HTR-8/SVneo (cell line): ENCODE data around the gene ZNF407.
A peak's percentile ranks its signal among the peaks of the same experiment; 100 is the strongest.
"Not testable (repeated sequence)": the region's sequence is repeated elsewhere in the genome, so short reads cannot be mapped to it uniquely, and the experiment has no call there.

Experiments used
- DNase-seq: peaks from one replicate; pipeline ENCODE4 v3.0.0; 2011; ENCODE audit warnings: low spot score, mixed read lengths; ENCODE audit not compliant: insufficient read length
- FAIRE-seq: peaks from 2 replicates; lab custom pipeline; 2011; peaks lifted over from hg19 to GRCh38; lab: Jason Lieb, UNC

The ZNF407 gene

DNA sequence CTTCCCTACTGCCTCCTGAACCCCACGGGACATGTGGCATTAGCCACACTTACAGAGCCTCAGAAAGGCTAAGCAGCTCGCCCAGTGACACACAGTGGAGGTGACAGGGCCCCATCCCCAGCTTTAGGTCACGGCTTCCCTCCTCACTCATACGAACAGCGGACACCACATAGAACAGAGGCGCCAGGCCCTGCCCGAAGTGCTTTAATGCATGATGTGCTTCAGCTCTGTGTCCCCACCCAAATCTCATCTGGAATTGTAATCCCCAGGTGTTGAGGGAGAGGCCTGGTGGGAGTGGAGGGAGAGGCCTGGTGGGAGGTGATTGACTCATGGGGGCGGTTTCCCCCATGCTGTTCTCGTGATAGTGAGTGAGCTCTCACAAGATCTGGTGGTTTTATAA lies 476.0 kb downstream of the ZNF407 start:
- DNase-seq (no peak), FAIRE-seq (no peak)

DNA sequence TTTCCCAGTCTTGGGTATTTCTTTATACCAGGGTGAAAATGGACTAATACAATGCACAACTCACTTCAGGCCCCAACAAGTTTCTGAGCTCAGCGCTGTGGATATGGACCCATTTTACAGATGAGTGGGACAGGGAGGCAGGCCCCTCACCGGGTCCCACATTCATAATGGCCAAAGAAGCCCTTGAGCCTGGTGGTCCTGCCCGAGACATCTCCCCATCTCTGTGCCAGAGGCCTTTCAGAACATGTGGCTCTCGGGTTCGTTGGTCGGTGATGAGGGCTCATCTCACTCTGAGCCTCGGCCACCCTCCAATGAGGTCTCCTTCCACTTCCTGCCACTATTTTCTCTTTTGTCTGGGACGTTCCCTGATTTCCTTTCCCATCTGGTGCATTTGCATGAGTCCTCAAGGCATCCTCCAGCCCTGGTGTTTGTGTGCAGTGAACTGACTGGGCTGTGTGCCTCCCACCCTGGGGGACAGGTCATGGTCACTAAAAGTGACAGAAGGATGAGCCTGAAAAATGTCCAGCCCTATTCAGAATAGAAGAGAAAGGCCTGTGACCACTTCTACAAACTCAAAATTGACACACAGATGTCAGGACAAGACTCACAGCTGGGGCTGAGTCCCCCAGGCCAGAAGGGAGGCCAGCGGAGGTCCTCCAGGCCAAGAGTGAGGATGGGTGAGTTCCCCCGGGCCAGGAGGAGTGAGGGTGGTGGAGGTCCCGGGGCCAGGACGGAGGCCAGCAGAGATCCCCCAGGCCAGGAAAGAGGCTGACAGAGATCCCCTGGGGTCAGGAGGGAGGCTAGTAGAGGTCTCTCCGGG lies 476.7 kb downstream of the ZNF407 start:
- DNase-seq (no peak), FAIRE-seq (no peak)

DNA sequence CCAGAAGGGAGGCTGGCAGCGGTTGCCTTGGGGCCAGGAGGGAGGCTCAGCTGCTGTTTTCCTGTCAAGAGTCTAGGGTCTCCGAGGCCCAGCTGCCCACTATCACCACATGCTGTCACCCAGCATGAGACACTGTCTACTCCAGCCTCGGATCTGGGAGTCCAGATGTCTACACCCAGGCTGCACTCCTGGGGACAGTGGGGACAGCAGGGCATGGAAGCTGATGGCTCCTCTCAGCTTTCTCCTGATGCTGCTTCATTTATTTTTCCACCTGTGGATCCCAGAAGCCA lies 477.3 kb downstream of the ZNF407 start:
- no peak for FAIRE-seq

DNA sequence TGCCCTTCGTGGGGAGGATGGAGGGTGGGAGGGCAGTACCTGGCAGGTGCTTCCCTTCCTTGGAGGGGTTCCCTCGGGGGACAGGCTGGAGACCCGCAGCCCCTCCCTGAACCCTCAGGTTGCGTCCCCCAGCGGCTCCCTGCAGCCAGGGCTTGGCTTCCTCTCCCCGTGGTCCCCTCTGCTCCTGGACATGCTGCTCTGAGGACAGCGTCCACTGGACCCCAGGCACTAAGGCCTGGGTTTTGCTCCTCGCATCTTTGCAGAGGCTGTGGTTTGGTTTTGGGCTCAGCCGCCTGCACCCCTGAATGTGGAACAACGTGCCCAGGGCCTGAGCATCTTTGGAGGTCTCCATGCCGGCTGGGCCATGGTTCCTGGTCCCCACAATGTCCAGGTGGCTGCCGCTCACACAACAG lies 477.8 kb downstream of the ZNF407 start:
- DNase-seq (no peak), FAIRE-seq (no peak)

More for the DNA sequence above, 477.3 kb downstream of the ZNF407 start:
- DNase-seq, result no peak

DNA sequence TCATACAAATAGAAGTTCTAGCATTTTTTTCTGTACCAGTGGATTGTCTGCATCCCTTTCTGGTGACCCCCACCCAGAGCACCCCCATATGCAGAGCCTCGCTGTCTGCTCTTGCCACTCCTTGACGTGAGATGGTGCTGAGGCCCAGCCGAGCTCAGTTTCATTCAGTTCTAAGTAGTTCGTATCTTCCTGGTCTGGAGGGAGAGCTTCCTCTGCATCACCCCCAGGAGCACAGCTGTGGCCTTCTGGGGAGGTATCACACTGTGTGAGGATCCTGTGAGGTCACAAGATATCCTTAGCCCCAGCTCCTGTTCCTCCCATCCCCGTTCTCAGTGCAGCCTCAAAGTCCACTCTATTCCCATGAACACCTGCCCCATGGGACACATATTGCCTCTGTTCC lies 478.6 kb downstream of the ZNF407 start:
- no peak for DNase-seq
- FAIRE-seq, result no peak

- no peak for DNase-seq
These were observed 483.8 kb downstream of the ZNF407 start for GRCh38 chr18:75081486-75081885.

GRCh38 chr18:75083131-75083530 lies 485.5 kb downstream of the ZNF407 start:
- no peak for DNase-seq
- no peak for FAIRE-seq

More at GRCh38 chr18:75081486-75081885, 483.8 kb downstream of the ZNF407 start:
- FAIRE-seq, result no peak

GRCh38 chr18:75083761-75084160 lies 486.1 kb downstream of the ZNF407 start:
- FAIRE-seq (no peak), DNase-seq (no peak)

GRCh38 chr18:75085676-75086075 lies 488.0 kb downstream of the ZNF407 start:
- not testable (repeated sequence) for FAIRE-seq, DNase-seq

- FAIRE-seq (peak; percentile 92), DNase-seq (no peak)
These were observed 488.9 kb downstream of the ZNF407 start for GRCh38 chr18:75086494-75087034.

DNA sequence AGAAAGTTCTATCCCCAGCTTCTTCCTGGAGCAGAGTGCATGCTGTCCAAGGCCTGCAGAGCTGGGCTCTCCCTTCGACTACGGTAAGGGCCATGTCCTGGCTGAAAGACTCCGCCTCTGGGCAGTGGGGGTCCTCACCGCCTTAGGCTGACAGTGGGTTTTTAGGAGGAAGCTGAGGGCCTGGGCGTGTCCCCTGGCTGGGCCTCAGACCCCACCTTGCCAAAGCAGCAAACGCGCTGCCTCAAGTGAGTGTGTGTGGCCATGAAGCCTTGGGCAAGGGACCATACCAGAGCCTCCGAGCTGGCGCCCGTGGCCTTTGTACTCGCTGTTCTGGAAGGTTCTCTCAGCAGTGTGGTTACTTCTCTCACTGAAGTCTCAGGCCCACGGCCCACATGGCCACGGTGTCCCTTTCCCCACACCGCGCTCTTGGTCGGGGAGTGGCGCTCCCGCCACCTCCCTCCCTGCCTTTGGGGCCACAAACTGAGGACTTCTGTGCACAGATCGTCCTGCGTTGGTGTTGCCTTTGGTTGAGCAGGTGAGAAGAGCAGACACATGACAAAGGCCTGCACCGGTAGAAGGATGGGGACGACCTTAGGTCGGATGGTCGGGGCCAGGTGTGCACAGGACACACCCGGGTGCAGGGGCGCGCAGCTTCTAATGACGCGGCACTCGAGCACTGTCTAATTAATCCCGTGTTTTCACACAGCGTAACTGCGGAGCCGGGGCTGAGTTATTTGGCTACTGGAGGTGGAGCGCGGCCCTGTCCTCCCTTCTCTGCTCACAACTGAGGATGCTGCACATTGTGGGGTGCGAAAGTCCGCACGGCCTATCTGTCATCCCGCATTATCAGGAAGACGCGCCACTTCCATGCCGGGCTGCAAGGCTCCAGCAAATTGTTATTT lies 489.7 kb downstream of the ZNF407 start:
- FAIRE-seq, result no peak
- DNase-seq, result no peak

DNA sequence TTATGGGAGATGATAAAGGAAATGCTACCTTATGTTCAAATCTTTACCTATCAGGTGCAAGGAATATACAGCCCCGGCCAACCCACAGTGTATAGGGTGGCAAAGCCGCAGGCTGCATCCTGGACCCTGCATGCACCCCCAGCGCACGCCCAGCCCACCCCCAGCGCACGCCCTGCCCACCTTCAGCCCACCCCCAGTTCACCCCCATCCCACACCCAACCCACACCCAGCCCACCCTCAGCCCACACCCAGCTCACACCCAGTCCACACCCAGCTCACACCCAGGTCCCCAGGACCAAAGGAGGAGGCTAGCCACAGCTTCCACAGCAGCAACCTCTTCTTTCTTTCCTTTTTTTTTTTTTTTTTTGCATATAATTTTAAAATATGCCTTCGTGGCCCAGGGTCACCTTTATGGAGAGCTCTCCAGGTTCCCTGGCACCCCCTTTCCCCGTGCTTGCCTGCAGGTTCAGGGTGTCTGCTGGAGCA lies 490.4 kb downstream of the ZNF407 start:
- no peak for FAIRE-seq
- no peak for DNase-seq

GRCh38 chr18:75088622-75089211 lies 491.0 kb downstream of the ZNF407 start:
- FAIRE-seq (no peak), DNase-seq (no peak)

DNA sequence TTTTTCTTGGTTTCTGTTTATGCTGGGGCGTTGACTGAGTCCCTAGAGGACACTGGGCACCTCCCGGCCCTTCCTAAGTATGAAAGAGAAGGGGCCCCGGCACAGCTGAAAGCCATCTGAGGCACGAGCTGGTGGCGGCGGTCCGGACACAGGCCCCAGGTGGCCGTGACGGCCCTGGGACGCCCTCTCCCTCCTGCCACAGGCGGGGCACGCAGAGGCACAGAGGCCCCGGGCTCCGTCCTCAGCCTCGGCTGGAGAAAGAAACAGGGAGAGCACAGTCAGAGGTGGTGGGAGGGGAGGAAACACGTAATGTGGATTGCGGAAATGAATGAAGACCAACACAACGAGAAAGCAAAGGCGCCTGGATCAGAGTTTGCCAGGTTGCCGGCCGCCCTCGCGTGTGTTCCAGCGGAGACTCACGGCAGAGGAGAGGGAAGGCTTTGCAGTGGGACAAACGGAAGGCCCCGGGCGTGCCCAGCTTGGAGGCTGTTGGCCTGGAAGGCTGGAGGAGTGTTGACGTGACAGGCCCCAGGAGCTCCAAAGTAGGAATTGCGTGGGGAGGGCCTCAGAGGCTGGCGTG lies 492.2 kb downstream of the ZNF407 start:
- DNase-seq (no peak), FAIRE-seq (no peak)

GRCh38 chr18:75090336-75090735 lies 492.7 kb downstream of the ZNF407 start:
- no peak for FAIRE-seq
- DNase-seq, result no peak

- no peak for DNase-seq
- no peak for FAIRE-seq
These were observed 500.0 kb downstream of the ZNF407 start for GRCh38 chr18:75097491-75098225.

DNA sequence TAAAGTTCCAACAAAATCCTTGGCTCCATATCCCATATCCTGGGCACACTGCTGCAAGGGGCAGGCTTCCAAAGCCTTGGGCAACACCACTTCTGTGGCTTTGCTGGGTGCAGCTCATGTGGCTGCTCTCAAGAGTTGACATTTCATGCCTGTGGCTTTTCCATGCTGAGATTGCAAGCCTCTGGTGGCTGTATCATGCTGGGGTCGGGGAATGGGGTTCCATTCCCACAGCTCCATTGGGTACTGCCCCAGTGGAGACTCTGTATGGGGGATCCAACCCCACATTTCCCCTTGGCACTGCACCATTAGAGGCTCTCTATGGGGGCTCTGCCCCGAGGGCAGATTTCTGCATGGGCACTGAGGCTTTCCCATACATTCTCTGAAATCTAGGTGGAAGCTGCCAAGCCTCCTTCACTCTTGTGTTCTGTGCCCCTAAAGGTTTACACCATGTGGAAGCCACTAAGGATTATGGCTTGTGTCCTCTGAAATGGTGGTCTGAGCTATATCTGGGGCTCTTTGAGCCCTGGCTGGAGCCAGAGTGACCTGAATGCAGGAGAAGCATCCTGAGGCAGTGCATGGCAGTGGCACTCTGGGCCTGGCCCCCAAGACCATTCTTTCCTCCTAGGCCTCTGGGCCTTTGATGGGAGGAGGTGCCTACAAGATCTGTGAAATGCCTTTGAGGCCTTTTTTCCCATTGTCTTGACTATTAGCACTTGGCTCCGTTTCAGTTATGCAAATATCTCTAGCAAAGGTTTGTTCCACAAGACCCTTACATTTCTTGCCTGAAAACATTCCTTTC lies 503.4 kb downstream of the ZNF407 start:
- FAIRE-seq (no peak), DNase-seq (no peak)

- FAIRE-seq (no peak), DNase-seq (no peak)
These were observed 504.2 kb downstream of the ZNF407 start for GRCh38 chr18:75101916-75102315.

DNA sequence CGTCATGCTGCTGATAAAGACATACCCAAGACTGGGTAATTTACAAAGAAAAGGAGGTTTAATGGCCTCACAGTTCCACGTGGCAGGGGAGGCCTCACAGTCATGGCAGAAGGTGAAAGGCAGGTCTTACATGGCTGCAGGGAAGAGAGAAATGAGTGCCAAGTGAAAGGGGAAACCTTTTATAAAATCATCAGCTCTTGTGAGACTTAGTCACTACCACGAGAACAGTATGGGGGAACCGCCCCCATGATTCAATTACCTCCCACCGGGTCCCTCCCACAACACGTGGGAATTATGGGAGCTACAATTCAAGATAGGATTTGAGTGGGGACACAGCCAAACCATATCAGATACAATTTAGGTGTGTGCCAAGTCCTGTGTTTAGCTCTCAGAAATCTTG lies 506.4 kb downstream of the ZNF407 start:
- FAIRE-seq, DNase-seq: not testable (repeated sequence)
